ENCODE measurements around the gene URGCP.

Gene URGCP

DNA sequence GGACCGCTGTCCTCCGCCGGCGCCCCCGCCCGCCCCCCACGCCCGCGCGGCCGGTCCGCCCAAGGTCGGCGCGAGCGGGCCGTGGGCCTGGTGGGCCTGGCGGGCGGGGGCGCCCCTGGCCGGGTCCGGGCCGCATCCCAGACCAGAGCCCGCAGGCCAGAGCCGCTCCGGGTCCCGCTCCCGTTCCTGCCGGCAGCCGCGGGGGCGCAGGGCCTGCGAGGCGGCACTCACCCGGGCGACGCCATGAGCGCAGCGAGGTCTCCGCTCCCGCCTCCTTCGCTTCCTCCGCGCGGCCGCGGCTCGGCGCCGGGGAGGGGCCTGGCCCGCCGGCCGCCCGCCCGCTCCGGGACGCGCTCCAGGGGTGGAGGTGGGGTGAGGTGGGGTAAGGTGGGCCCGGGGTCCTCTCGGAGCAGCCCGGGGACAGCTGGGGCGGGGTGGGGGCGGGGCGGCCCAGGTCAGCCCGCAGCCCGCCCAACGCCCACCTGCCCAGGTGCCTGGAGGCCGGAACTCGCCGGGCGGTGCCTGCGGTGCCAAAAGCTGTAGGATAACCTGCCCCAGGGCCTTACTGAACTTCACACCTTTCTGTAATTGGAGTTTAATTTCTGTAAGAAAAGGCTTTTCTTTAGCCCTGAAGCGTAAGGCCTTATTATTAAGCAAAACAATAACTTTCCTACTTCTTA is at the start of gene URGCP:
TSS of gene URGCP (minus strand) at position 266 of the 680 bp plus-strand sequence. CDS start at position 245, 21 bp downstream.
- DNase-seq (ENCODE audit: low read depth), result no peak
- peak within 1 kb of the TSS; percentile 63 for H3K4me3 ChIP-seq (ENCODE audit: low read depth, low read length)

GRCh38 chr7:43956027-43956426 is 49.6 kb upstream of the URGCP start:
- no peak for DNase-seq (ENCODE audit: low read depth)
- no peak overlapping the region for H3K4me3 ChIP-seq (ENCODE audit: low read depth, low read length)

- DNase-seq (ENCODE audit: low read depth), result peak; percentile 23
- H3K4me3 ChIP-seq (ENCODE audit: low read depth, low read length), result no peak overlapping the region
Observed at GRCh38 chr7:43954524-43955228, 48.3 kb upstream of the URGCP start.

DNA sequence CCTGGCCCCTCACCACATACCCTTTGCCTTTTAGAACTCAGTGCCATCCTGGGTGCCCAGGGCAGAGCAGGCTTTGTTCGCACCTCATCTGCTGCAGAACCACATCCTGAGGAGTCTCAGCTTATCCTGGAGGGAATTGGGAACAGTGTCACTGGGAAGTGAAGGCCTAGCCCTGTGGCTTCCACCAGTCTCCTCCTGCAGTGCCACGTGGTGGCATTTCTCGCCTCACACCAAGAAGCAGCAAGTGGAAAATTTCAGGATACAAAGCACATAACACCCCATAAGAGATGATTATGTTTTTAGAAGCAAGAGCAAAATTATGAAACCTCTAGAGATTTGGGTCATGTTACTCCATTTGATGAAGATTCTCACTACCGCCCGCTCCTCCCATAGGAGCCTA is 46.7 kb upstream of the URGCP start:
- no peak overlapping the region for H3K4me3 ChIP-seq (ENCODE audit: low read depth, low read length)
- DNase-seq (ENCODE audit: low read depth), result no peak

- H3K4me3 ChIP-seq (ENCODE audit: low read depth, low read length), result no peak overlapping the region
- DNase-seq (ENCODE audit: low read depth), result no peak
Observed at GRCh38 chr7:43952028-43952427, 45.6 kb upstream of the URGCP start.

DNA sequence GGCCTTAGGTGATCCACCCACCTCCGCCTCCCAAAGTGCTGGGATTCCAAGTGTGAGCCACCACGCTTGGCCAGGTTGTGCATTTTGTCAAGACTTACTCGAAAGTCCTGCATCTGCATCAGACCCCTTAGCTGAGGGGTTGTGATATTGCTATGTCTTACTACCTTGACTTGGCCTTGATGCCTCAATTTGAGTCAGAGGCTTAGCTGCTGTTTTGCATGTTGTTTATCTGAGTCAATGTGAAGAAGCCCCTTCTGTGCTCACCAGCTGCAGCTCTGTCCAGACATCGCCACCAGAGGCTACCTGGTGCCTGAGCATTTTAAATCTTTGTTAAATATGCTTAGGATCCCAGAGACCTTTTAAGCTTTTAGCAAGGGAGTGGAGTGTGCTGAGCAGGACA is 37.9 kb upstream of the URGCP start:
- H3K4me3 ChIP-seq (ENCODE audit: low read depth, low read length), result no peak overlapping the region
- no peak for DNase-seq (ENCODE audit: low read depth)

DNA sequence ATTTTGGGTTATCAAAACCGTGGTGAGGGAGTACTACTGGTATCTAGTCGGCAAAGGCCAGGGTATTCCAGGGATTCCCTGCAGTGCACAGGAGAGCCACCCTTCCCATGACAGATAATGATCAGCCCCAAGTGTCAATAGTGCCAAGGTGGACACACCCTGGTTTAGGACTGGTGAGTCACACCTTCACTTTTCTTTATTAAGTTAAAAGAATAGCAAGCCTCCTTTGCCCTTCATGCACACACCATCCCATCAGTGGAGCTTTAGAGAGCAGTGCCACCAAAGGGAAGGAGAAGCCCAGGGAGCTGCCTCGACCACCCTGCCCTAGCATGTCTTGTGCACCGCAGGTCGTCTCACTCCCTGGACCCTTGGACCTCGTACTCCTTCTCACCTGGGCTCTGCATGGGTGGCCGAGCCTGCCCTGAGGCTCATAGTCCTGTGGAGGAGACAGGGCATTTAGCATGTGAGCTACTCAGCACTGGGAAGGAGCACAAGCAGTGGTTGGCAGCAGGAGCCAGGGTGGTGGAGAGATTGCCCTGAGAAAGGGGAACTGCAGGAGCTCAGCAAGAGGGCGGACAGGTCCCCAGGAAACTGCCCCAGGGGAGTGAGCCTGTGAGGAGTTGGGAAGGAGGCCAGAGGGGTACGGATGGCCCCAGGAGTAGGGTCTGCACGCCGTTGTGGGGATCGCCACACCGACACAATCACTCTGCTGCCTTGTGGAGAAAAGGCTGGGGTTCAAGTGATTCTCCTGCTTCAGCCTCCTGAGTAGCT is 37.2 kb upstream of the URGCP start:
- no peak overlapping the region for H3K4me3 ChIP-seq (ENCODE audit: low read depth, low read length)
- DNase-seq (ENCODE audit: low read depth), result no peak

GRCh38 chr7:43942997-43943396 is 36.6 kb upstream of the URGCP start:
- no peak overlapping the region for H3K4me3 ChIP-seq (ENCODE audit: low read depth, low read length)
- DNase-seq (ENCODE audit: low read depth), result no peak

GRCh38 chr7:43942250-43942649 is 35.9 kb upstream of the URGCP start:
- no peak overlapping the region for H3K4me3 ChIP-seq (ENCODE audit: low read depth, low read length)
- DNase-seq (ENCODE audit: low read depth), result no peak

- no peak for DNase-seq (ENCODE audit: low read depth)
- H3K4me3 ChIP-seq (ENCODE audit: low read depth, low read length), result no peak overlapping the region
Observed at GRCh38 chr7:43938892-43939482, 32.6 kb upstream of the URGCP start.

DNA sequence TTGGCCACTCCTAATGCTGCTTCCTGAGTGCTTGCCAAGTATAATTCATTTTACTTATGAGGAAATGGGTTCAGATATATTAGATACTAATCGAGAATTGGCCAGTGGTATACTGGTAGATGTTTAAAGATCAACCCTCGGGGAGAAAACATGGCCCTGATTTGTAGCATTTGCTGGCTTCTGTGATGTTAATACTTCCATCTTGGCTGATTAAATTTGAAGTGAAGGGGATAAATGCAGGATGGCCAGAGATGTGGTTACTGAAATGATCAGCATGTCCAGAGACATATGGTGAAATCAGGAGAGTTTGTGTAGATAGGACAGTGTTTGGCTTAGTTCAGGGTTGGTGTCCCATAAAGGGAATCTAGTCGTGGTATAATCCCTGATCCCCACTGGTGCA is 31.0 kb upstream of the URGCP start:
- no peak for DNase-seq (ENCODE audit: low read depth)
- H3K4me3 ChIP-seq (ENCODE audit: low read depth, low read length), result no peak overlapping the region

DNA sequence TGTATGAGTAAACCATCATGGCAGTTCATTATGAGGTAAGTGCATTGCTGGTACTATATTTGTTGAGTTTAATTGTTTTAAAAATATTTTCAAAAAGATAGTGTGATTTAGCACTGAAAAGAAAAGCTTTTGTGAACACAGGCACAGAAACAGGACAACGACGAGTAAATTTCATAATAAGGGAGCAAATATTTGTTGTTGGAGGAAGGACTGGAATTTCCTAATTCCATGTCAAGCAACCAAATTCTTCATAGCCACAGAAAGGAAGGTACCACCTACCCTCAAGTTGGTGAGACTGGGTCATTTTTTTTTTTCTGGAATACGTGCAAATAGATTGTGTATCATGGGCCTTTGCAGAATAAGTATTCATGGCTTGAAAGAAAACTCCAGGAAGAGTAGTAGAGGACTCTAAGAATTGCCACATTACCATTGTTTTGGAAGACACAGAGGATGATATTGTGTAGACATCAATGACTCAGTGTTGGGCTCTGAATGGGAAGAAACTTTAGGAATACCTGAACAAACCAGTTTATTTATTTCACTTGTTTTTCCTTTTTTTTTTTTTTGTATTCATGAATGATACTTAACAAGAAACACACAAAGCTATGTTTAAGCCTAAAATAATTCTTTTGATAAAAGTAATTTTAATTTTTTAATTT is 27.6 kb upstream of the URGCP start:
- no peak for DNase-seq (ENCODE audit: low read depth)
- H3K4me3 ChIP-seq (ENCODE audit: low read depth, low read length), result no peak overlapping the region

DNA sequence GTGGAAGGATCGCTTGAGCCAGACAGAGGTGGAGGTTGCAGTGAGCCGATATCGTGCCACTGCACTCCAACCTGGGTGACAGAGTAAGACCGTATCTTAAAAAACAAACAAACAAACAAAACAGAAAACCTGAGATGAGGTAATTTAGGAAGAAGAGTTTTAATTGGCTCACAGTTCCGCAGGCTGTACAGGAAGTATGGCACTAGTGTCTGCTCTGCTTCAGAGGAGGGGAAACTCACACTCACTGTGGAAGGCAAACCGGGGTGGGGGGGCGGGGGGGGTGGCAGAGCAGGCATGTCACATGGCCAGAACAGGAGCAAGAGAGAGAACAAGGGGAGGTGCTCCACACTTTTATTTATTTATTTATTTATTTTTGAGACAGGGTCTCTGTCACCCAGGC is 24.9 kb upstream of the URGCP start:
- no peak overlapping the region for H3K4me3 ChIP-seq (ENCODE audit: low read depth, low read length)
- DNase-seq (ENCODE audit: low read depth), result no peak

- DNase-seq (ENCODE audit: low read depth), result no peak
- no peak overlapping the region for H3K4me3 ChIP-seq (ENCODE audit: low read depth, low read length)
Observed at GRCh38 chr7:43929529-43930457, 23.4 kb upstream of the URGCP start.

DNA sequence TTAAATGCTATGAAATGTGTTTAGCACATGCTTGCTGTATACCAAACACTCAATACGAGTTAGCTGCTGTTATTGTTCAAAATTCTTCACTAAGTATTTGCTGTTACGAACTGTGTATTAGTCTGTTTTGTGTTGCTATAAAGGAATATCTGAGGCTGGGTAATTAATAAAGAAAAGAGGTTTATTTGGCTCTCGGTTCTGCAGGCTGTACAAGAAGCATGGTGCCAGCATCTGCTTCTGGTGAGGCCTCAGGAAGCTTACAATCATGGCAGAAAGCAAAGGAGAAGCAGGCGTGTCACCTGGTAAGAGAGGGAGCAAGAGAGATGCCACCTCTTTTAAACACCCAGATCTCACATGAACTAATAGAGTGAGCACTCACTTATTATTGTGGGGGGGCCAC is 21.4 kb upstream of the URGCP start:
- H3K4me3 ChIP-seq (ENCODE audit: low read depth, low read length), result no peak overlapping the region
- DNase-seq (ENCODE audit: low read depth), result no peak

GRCh38 chr7:43926798-43927123 is 20.4 kb upstream of the URGCP start:
- H3K4me3 ChIP-seq (ENCODE audit: low read depth, low read length), result peak overlapping the region; percentile 76
- no peak for DNase-seq (ENCODE audit: low read depth)

DNA sequence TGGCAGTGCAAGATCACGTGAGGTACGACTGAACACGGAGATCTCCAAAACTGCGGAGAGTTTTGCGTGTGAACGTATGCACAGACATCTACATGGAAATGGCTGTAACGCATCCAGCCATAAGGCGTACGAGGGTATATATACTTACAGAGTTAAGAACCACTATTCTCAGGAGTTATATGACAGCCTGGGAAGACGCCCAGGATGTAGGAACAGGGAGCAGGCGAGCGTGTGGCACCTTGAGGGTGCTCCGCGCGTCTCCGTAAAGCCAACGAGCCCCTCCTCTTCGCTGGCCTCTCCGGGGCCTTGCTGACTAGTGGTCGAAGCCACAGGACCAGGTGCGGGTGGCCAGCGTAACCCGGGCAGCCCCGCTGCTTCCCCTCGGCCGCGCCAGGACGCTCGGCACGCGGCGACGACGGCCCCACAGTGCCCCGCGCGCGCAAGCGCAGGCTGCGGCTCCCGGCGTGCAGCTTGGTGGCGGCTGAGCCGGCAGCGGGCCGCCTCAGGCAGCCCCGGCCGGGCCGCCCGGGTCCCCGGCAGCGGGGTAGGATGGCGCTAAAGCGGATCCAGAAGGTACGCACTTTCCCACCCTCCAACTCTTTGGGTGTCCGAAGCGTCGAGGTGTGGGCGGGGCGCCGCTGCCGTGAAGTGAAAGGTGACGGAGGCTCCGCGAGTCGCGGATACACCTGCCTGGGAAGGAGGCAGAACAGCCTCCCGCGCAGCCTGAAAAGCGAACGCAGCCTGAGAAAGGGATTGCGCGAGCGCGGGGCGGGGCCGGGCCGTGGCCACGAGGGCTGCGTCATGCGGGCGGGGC is 19.8 kb upstream of the URGCP start, which contains the start of gene UBE2D4:
TSS of gene UBE2D4 (plus strand) at position 453 of the 814 bp plus-strand sequence. CDS start at position 550, 97 bp downstream.
- peak; percentile 10 for DNase-seq (ENCODE audit: low read depth)
- H3K4me3 ChIP-seq (ENCODE audit: low read depth, low read length), result peak within 1 kb of the TSS; percentile 76

- H3K4me3 ChIP-seq (ENCODE audit: low read depth, low read length), result no peak overlapping the region
- no peak for DNase-seq (ENCODE audit: low read depth)
Observed at GRCh38 chr7:43922726-43923125, 16.3 kb upstream of the URGCP start.
